ENCODE data around the gene ZFR.
"Not testable (repeated sequence)": the region's sequence is repeated elsewhere in the genome, so short reads cannot be mapped to it uniquely, and the experiment has no call there.

ZFR gene

DNA sequence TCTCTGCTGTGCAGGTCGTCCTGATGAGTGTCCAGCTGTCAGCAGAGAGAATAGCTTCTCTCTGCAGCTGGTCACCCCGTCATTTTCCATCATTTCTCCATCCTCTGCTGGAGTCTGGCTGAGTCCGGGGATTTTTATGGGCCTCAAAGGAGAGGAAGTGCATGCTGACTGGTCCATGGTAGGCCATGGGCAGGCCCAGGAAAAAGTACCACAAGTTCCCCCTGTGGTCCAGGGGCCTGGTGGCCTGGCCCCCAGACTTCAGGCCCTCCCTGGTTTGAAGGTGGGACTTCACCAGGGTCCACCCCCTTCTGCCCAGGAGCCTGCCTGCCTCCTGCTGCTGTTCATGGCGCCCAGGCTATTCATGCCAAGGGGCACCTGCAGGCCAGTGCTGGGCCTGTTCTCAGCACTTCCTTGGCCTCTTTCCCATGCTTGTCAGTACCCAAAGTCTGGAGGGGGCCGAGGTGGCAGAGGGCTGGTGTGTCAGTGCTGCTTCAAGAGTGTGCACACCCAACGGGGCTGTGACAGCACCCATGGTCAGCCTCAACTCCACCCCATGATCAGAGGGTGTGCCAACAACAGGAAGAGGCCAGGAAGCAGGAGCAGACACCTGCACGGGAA lies 124.5 kb downstream of the ZFR start:
- Histone ChIP-seq H3K36me3 (ENCODE audit: control insufficient read depth in 5 of 5, insufficient read depth in 5 of 5, low read length in 5 of 5) (no peaks in the 10 kb centered on the region), H3K27me3 (ENCODE audit: control insufficient read depth in 5 of 5, insufficient read depth in 4 of 5, low read length in 5 of 5) (no peaks in the 10 kb centered on the region), H3K4me1 (ENCODE audit: control insufficient read depth in 5 of 5, insufficient read depth in 5 of 5, low read length in 5 of 5) (peaks cover 0 to 3% (median 0%) of the 10 kb centered on the region in 5 donors), H3K27ac (ENCODE audit: low read depth, low read length) (no peak overlapping the region), H3K9me3 (ENCODE audit: control insufficient read depth in 5 of 5, low read length in 5 of 5) (peaks cover 0 to 6% (median 0%) of the 10 kb centered on the region in 5 donors), H3K9ac (ENCODE audit: low read length in 5 of 5) (no peak overlapping the region), H3K4me3 (ENCODE audit: low read depth in 1 of 5, low read length in 5 of 5) (no peak overlapping the region)

DNA sequence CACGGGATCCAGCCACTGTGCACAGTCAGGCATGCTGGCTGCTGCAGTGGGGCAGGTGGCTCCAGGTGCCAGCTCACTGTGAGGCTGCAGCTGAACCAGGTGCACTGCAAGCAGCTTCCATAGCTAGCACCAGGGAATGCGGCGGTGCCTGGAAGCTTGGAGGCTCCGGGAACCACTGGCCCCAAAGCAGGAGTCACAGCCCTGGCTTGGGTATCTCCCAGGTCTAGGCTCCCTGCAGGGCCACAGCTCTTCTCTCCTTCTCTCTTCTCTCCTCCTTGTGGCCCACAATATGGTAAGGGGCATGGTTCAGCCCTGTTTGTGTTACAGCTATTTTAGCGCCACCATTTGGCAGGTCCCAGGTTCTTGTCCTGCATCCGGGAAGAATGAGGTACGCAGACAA lies 125.1 kb downstream of the ZFR start:
- Histone ChIP-seq H3K27ac (ENCODE audit: low read depth, low read length) (no peak overlapping the region), H3K4me3 (ENCODE audit: low read depth in 1 of 5, low read length in 5 of 5) (no peak overlapping the region), H3K9me3 (ENCODE audit: control insufficient read depth in 5 of 5, low read length in 5 of 5) (peaks cover 0 to 6% (median 0%) of the 10 kb centered on the region in 5 donors), H3K36me3 (ENCODE audit: control insufficient read depth in 5 of 5, insufficient read depth in 5 of 5, low read length in 5 of 5) (no peaks in the 10 kb centered on the region), H3K27me3 (ENCODE audit: control insufficient read depth in 5 of 5, insufficient read depth in 4 of 5, low read length in 5 of 5) (no peaks in the 10 kb centered on the region), H3K9ac (ENCODE audit: low read length in 5 of 5) (no peak overlapping the region), H3K4me1 (ENCODE audit: control insufficient read depth in 5 of 5, insufficient read depth in 5 of 5, low read length in 5 of 5) (peaks cover 0 to 3% (median 0%) of the 10 kb centered on the region in 5 donors)

DNA sequence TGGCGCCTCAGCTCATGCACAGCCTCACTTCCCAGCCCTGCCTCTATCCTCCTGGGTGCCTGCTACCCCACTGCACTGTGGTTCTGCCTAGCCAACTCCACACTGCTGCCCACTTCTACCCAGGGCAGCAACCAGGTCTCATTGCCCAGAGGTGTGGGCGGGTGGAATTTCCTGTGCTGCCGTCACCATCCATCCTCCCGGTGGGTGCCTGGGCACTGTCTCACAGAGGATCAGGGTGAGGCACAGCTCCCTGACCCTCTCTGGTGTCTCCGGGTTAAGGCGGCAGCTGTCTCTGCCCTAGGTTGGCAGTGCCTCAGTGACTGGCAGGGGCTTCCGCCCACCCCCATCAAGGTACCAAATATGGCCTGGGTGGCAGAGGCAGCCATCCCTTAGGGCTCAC lies 127.5 kb downstream of the ZFR start:
- no peak overlapping the region for H3K4me3 ChIP-seq (ENCODE audit: low read depth in 1 of 5, low read length in 5 of 5)
- H3K36me3 ChIP-seq (ENCODE audit: control insufficient read depth in 5 of 5, insufficient read depth in 5 of 5, low read length in 5 of 5) = no peaks in the 10 kb centered on the region
- H3K27ac ChIP-seq (ENCODE audit: low read depth, low read length) = no peak overlapping the region
- H3K27me3 ChIP-seq (ENCODE audit: control insufficient read depth in 5 of 5, insufficient read depth in 4 of 5, low read length in 5 of 5) = no peaks in the 10 kb centered on the region
- no peak overlapping the region for H3K9ac ChIP-seq (ENCODE audit: low read length in 5 of 5)
- peaks cover 0 to 6% (median 0%) of the 10 kb centered on the region in 5 donors for H3K9me3 ChIP-seq (ENCODE audit: control insufficient read depth in 5 of 5, low read length in 5 of 5)
- peaks cover 0 to 12% (median 1%) of the 10 kb centered on the region in 5 donors for H3K4me1 ChIP-seq (ENCODE audit: control insufficient read depth in 5 of 5, insufficient read depth in 5 of 5, low read length in 5 of 5)

DNA sequence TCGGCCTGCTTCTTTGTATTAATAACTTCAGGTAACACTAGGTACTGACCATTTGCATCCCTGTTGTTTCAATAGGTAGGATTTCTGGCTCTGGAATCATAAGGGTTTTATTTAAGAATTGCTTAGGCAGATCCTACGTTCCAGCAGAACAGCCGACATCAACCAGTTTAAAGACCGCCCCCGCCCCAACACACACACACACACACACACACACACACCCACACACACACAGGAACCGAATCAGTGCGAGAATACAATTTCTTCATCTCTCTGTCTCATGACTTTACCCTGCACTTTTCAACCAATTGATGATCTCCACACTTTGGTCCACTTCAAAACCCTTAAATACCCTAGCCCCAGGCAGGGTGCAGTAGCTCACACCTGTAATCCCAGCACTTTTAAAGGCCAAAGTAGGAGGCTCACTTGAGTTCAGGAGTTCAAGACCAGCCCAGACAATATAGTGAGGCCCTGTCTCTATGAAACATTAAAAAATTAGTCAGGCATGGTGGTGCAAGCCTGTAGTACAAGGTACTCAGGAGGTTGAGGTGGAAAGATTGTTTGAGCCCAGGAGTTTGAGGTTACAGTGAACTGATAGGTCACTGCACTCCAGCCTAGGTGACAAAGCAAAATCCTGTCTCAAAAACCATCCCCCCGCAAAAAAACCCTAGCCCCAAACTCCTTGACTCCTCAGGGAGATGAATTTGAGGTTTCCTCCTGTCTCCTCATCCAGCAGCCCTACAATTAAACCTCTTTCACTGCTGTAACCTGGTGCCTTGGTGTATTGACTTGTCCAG lies 129.1 kb downstream of the ZFR start:
- Histone ChIP-seq H3K27me3 (ENCODE audit: control insufficient read depth in 5 of 5, insufficient read depth in 4 of 5, low read length in 5 of 5) (no peaks in the 10 kb centered on the region), H3K36me3 (ENCODE audit: control insufficient read depth in 5 of 5, insufficient read depth in 5 of 5, low read length in 5 of 5) (no peaks in the 10 kb centered on the region), H3K9me3 (ENCODE audit: control insufficient read depth in 5 of 5, low read length in 5 of 5) (no peaks in the 10 kb centered on the region), H3K4me3 (ENCODE audit: low read depth in 1 of 5, low read length in 5 of 5) (no peak overlapping the region), H3K9ac (ENCODE audit: low read length in 5 of 5) (no peak overlapping the region), H3K27ac (ENCODE audit: low read depth, low read length) (no peak overlapping the region), H3K4me1 (ENCODE audit: control insufficient read depth in 5 of 5, insufficient read depth in 5 of 5, low read length in 5 of 5) (peaks cover 6 to 28% (median 12%) of the 10 kb centered on the region in 5 donors)

DNA sequence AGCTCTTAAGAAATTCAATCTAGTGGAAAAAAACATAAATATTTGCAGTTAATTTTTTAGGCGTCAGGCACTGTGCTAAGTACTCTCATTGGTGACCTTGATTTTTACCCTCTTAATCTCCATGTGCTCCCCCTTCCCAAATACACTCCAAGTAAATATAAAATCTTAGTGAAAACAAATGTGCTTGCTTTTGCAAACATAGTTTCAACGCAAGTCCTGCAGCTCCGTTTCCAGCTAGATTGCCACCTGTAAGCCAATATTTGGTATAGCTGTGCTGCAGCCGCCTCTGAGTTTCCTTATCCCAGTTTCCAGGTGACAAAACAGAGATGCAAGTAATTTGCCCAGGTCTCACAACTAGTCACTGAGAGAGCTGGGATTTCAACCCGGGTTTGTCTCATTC lies 129.9 kb downstream of the ZFR start:
- Histone ChIP-seq H3K9me3 (ENCODE audit: control insufficient read depth in 5 of 5, low read length in 5 of 5) (no peaks in the 10 kb centered on the region), H3K4me3 (ENCODE audit: low read depth in 1 of 5, low read length in 5 of 5) (no peak overlapping the region), H3K27ac (ENCODE audit: low read depth, low read length) (no peak overlapping the region), H3K4me1 (ENCODE audit: control insufficient read depth in 5 of 5, insufficient read depth in 5 of 5, low read length in 5 of 5) (peaks cover 7 to 35% (median 18%) of the 10 kb centered on the region in 5 donors), H3K9ac (ENCODE audit: low read length in 5 of 5) (no peak overlapping the region), H3K36me3 (ENCODE audit: control insufficient read depth in 5 of 5, insufficient read depth in 5 of 5, low read length in 5 of 5) (no peaks in the 10 kb centered on the region), H3K27me3 (ENCODE audit: control insufficient read depth in 5 of 5, insufficient read depth in 4 of 5, low read length in 5 of 5) (no peaks in the 10 kb centered on the region)

DNA sequence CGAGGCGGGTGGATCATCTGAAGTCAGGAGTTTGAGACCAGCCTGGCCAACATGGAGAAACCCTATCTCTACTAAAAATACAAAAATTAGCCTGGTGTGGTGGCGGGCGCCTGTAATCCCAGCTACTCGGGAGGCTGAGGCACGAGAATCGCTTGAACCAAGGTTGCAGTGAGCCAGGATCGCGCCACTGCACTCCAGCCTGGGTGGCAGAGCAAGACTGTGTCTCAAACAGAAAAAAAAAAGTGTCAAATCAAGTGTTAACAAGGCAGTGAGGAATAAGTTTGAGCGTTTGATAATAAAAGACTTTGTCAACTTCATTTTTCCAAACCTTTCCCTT lies 130.4 kb downstream of the ZFR start:
- not testable (repeated sequence) for H3K9me3 ChIP-seq (ENCODE audit: control insufficient read depth in 5 of 5, low read length in 5 of 5); H3K4me3 ChIP-seq (ENCODE audit: low read depth in 1 of 5, low read length in 5 of 5); H3K36me3 ChIP-seq (ENCODE audit: control insufficient read depth in 5 of 5, insufficient read depth in 5 of 5, low read length in 5 of 5); H3K27ac ChIP-seq (ENCODE audit: low read depth, low read length); H3K27me3 ChIP-seq (ENCODE audit: control insufficient read depth in 5 of 5, insufficient read depth in 4 of 5, low read length in 5 of 5); H3K9ac ChIP-seq (ENCODE audit: low read length in 5 of 5)
- H3K4me1 ChIP-seq (ENCODE audit: control insufficient read depth in 5 of 5, insufficient read depth in 5 of 5, low read length in 5 of 5) = peaks cover 7 to 41% (median 24%) of the 10 kb centered on the region in 5 donors

DNA sequence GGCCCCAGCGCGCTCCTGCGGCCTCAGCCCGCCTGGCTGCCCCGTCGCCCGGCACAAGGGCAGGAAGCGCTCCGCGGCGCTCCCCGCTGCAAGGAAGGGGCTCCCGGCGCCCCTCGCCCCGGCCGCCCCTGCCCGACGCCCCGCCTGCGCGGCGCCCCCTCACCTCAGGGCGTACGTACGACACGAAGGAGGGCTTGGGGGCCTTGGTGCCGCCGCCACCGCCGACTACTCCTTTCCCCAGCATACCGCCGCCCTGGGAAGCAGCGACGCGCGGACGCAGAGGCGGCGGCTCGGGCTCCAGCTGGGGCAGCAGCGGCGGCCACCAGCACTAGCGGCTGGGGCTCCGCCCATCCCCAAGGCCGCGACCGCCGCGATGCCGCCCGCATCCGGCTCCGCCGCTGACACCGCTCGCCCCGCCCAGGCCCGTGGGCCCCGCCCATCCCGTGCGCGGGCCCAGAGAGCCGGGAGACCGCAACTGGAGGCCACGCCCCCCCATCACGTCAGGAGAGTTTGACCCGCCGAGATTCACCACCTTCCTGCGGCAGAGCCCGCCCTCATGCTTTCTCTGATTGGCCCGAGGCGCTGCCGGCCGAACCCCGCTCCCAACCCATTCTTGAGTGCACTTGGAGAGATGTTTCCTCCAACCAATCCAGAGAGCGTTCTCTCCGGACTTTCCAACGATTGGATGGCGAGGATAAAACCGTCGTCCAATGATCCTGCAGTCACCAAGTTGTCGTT lies 131.8 kb downstream of the ZFR start, which contains the start of gene MTMR12:
MTMR12 (minus strand) TSS at position 345 of the 738 bp plus-strand sequence; CDS start at position 244, 101 bp downstream.
- Histone ChIP-seq H3K4me3 (ENCODE audit: low read depth in 1 of 5, low read length in 5 of 5) (peak within 1 kb of the TSS; percentile 79 to 94 (median 85)), H3K4me1 (ENCODE audit: control insufficient read depth in 5 of 5, insufficient read depth in 5 of 5, low read length in 5 of 5) (peaks cover 7 to 53% (median 37%) of the 10 kb centered on the region in 5 donors), H3K9ac (ENCODE audit: low read length in 5 of 5) (peak within 1 kb of the TSS; percentile 48 to 97 (median 88)), H3K9me3 (ENCODE audit: control insufficient read depth in 5 of 5, low read length in 5 of 5) (no peaks in the 10 kb centered on the region), H3K27ac (ENCODE audit: low read depth, low read length) (peak within 1 kb of the TSS; percentile 82), H3K36me3 (ENCODE audit: control insufficient read depth in 5 of 5, insufficient read depth in 5 of 5, low read length in 5 of 5) (no peaks in the 10 kb centered on the region), H3K27me3 (ENCODE audit: control insufficient read depth in 5 of 5, insufficient read depth in 4 of 5, low read length in 5 of 5) (no peaks in the 10 kb centered on the region)

DNA sequence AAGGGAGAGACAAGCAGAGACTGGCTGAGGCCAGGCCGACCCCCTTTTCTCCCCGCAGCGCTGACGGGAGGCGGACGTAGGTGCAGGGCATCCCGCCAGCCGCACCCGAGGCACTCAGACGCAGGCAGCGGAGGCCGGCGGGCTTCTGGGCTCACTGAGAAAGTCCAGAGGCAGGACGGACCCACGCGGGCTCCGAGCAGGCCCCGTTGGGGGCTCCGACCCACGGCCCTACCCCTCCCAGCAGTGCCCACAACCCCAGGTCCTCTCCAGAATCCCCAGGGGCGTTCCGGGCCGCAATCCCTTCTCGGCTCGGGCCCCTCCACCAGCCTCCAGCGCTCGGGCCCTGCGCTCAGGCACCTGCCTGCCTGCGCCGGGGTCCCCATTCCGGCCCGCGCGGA lies 132.3 kb downstream of the ZFR start:
- Histone ChIP-seq H3K9ac (ENCODE audit: low read length in 5 of 5) (peak overlapping the region in 4 of 5 donors; percentile 87 to 97 (median 92)), H3K4me1 (ENCODE audit: control insufficient read depth in 5 of 5, insufficient read depth in 5 of 5, low read length in 5 of 5) (peaks cover 7 to 59% (median 41%) of the 10 kb centered on the region in 5 donors), H3K4me3 (ENCODE audit: low read depth in 1 of 5, low read length in 5 of 5) (peak overlapping the region; percentile 45 to 94 (median 79)), H3K36me3 (ENCODE audit: control insufficient read depth in 5 of 5, insufficient read depth in 5 of 5, low read length in 5 of 5) (no peaks in the 10 kb centered on the region), H3K27ac (ENCODE audit: low read depth, low read length) (peak overlapping the region; percentile 82), H3K9me3 (ENCODE audit: control insufficient read depth in 5 of 5, low read length in 5 of 5) (no peaks in the 10 kb centered on the region), H3K27me3 (ENCODE audit: control insufficient read depth in 5 of 5, insufficient read depth in 4 of 5, low read length in 5 of 5) (no peaks in the 10 kb centered on the region)

DNA sequence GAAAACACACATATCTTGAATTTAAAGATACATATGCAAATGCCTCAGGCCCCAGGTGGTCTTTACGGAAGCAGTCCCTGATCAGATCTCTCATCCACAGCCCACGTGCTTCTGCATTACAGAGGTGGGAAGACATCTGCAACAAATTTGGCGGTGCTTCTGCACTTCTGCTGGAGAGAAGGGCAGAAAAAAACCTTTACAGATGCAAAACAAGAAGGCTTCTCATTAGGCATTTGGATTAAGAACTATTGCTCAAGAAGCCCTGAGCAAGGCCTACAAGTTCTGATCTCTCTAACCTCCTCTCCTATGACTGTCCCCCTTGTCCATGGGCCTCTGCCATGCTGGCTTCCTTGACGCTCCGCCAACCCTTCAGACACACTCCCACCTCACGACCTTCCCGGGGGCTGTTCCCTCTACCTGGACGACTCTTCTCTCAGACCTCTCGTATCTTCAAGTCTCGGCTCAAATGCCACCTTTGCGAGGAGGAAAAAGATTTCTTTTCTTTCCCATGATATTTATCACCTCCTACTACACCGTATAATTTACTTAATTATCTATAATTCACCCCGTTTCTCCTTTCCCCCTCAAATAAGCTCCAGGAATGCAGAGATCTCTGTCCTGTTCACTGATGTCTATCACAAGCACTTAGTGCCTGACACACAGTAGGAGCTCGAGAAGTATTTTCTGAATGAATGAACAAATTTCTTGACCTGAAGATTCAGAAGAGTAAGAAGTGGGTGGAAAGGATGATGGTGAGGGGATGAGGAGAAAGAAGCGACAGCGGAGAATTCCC lies 132.9 kb downstream of the ZFR start:
- H3K9ac ChIP-seq (ENCODE audit: low read length in 5 of 5) = peak overlapping the region; percentile 48 to 97 (median 88)

More for the DNA sequence above, 132.9 kb downstream of the ZFR start:
- H3K9me3 ChIP-seq (ENCODE audit: control insufficient read depth in 5 of 5, low read length in 5 of 5) = no peaks in the 10 kb centered on the region
- no peaks in the 10 kb centered on the region for H3K27me3 ChIP-seq (ENCODE audit: control insufficient read depth in 5 of 5, insufficient read depth in 4 of 5, low read length in 5 of 5)
- no peaks in the 10 kb centered on the region for H3K36me3 ChIP-seq (ENCODE audit: control insufficient read depth in 5 of 5, insufficient read depth in 5 of 5, low read length in 5 of 5)
- H3K4me1 ChIP-seq (ENCODE audit: control insufficient read depth in 5 of 5, insufficient read depth in 5 of 5, low read length in 5 of 5) = peaks cover 7 to 60% (median 41%) of the 10 kb centered on the region in 5 donors
- peak overlapping the region; percentile 82 for H3K27ac ChIP-seq (ENCODE audit: low read depth, low read length)
- H3K4me3 ChIP-seq (ENCODE audit: low read depth in 1 of 5, low read length in 5 of 5) = peak overlapping the region; percentile 45 to 94 (median 79)
